GM12891 (cell line): Measurements from ENCODE around the gene SH3GL2.

ENCODE experiments used
- DNase-seq: peaks from one replicate; pipeline ENCODE4 v3.0.0; 2011; ENCODE audit warnings: low spot score; ENCODE audit not compliant: insufficient read length
- FAIRE-seq: peaks from 2 replicates; lab custom pipeline; 2011; peaks lifted over from hg19 to GRCh38; lab: Jason Lieb, UNC
- PAX5 ChIP-seq: IDR thresholded peaks from 2 replicates; pipeline ENCODE4 v1.6.1; 2011; ENCODE audit warnings: low read length, moderate library complexity, mild to moderate bottlenecking; ENCODE audit not compliant: insufficient read depth, severe bottlenecking
- POLR2A ChIP-seq: IDR thresholded peaks from 2 replicates; pipeline ENCODE4 v1.6.1; 2011; ENCODE audit warnings: low read depth, low read length, control low read depth
- POLR2AphosphoS5 ChIP-seq: IDR thresholded peaks from 2 replicates; pipeline ENCODE4 v1.6.1; 2011; ENCODE audit warnings: low read depth, low read length, control low read depth
- POU2F2 ChIP-seq: IDR thresholded peaks from 2 replicates; pipeline ENCODE4 v1.6.1; 2011; ENCODE audit warnings: low read depth, mild to moderate bottlenecking, control low read depth, low read length, moderate library complexity
- SPI1 ChIP-seq: IDR thresholded peaks from 2 replicates; pipeline ENCODE4 v1.6.1; 2011; ENCODE audit warnings: low read depth, low read length, control low read depth
- TAF1 ChIP-seq: IDR thresholded peaks from 2 replicates; pipeline ENCODE4 v1.6.1; 2011; ENCODE audit warnings: low read depth, low read length, control low read depth

The SH3GL2 gene

GRCh38 chr9:17625644-17626388, 47.0 kb downstream of the SH3GL2 start:
- no peak for FAIRE-seq
- TF ChIP-seq PAX5 (no peak), TAF1 (no peak)
- no peak for DNase-seq

- no peak for DNase-seq
- FAIRE-seq, result no peak
- TF ChIP-seq POU2F2, result no peak
- no peak for TF ChIP-seq POLR2A
- no peak for TF ChIP-seq PAX5
- TF ChIP-seq POLR2AphosphoS5, result no peak
- TF ChIP-seq TAF1, result no peak
- TF ChIP-seq SPI1, result no peak
Observed at GRCh38 chr9:17627641-17628040, 48.8 kb downstream of the SH3GL2 start.

GRCh38 chr9:17628624-17629023, 49.8 kb downstream of the SH3GL2 start:
- no peak for DNase-seq
- TF ChIP-seq POLR2A (no peak), PAX5 (no peak), SPI1 (no peak), TAF1 (no peak), POLR2AphosphoS5 (no peak)
- FAIRE-seq, result no peak

GRCh38 chr9:17630531-17630949, 51.7 kb downstream of the SH3GL2 start:
- DNase-seq, result no peak
- FAIRE-seq, result no peak
- TF ChIP-seq PAX5 (no peak), TAF1 (no peak), POU2F2 (no peak), POLR2A (no peak), POLR2AphosphoS5 (no peak), SPI1 (no peak)

GRCh38 chr9:17631396-17631795, 52.5 kb downstream of the SH3GL2 start:
- no peak for FAIRE-seq
- no peak for DNase-seq
- no peak for TF ChIP-seq POLR2A
- no peak for TF ChIP-seq POU2F2
- TF ChIP-seq POLR2AphosphoS5, result no peak
- no peak for TF ChIP-seq TAF1
- no peak for TF ChIP-seq PAX5
- no peak for TF ChIP-seq SPI1

- FAIRE-seq (no peak), DNase-seq (no peak)
- TF ChIP-seq POU2F2 (no peak), SPI1 (no peak), TAF1 (no peak), PAX5 (no peak), POLR2A (no peak), POLR2AphosphoS5 (no peak)
Observed at GRCh38 chr9:17632994-17633393, 54.1 kb downstream of the SH3GL2 start.

- FAIRE-seq, result no peak
- TF ChIP-seq POU2F2 (no peak), POLR2A (no peak), PAX5 (no peak), POLR2AphosphoS5 (no peak), SPI1 (no peak), TAF1 (no peak)
- DNase-seq, result no peak
Observed at GRCh38 chr9:17635115-17635890, 56.4 kb downstream of the SH3GL2 start.

GRCh38 chr9:17636349-17636748, 57.5 kb downstream of the SH3GL2 start:
- TF ChIP-seq SPI1 (no peak), PAX5 (no peak), TAF1 (no peak), POLR2A (no peak), POU2F2 (no peak), POLR2AphosphoS5 (no peak)
- DNase-seq (no peak), FAIRE-seq (no peak)

GRCh38 chr9:17636821-17637220, 58.0 kb downstream of the SH3GL2 start:
- DNase-seq, result no peak
- FAIRE-seq, result no peak
- TF ChIP-seq SPI1, result no peak
- no peak for TF ChIP-seq POU2F2
- TF ChIP-seq POLR2A, result no peak
- TF ChIP-seq TAF1, result no peak
- no peak for TF ChIP-seq POLR2AphosphoS5
- TF ChIP-seq PAX5, result no peak

GRCh38 chr9:17637229-17637628, 58.4 kb downstream of the SH3GL2 start:
- DNase-seq (no peak), FAIRE-seq (no peak)
- no peak for TF ChIP-seq SPI1
- TF ChIP-seq TAF1, result no peak
- no peak for TF ChIP-seq POU2F2
- TF ChIP-seq POLR2A, result no peak
- no peak for TF ChIP-seq PAX5
- TF ChIP-seq POLR2AphosphoS5, result no peak
